IMR-90 (cell line): Measurements from ENCODE around the gene MAPK9. TPM values are rescaled to one million over a fixed set of nuclear protein-coding genes. Genes with fewer than 3 reads are reported as not detected.

Experiments used
- ATAC-seq: fragments of 200-7000 bp; cut with Tn5 transposase; 2 replicates; pipeline ENCODE4 v1.9.1; 2020; ENCODE audit warnings: low read depth, mild to moderate bottlenecking, moderate library complexity
- BruUV-seq: library from RNA; stranded (reverse); fragments of 400-500 nt; replicated peaks from 2 replicates; lab custom pipeline; 2021; lab: Mats Ljungman, UMichigan
- CTCF ChIA-PET: fragments of 300-600 bp; formaldehyde crosslinking; extraction: SDS; loops from one replicate; lab custom pipeline; 2021; ENCODE audit warnings: antibody characterized with exemption; lab: Yijun Ruan, JAX
- POLR2A ChIA-PET: fragments of 300-600 bp; sonication (Branson Sonifier 250); formaldehyde crosslinking; loops from one replicate; lab custom pipeline; 2022; ENCODE audit warnings: antibody characterized with exemption; ENCODE audit not compliant: unreplicated experiment; lab: Charles Lee
- DNase-seq: peaks from one replicate; pipeline ENCODE4 v3.0.0; 2013
- H2AFZ ChIP-seq: replicated peaks from 2 replicates; pipeline ENCODE3; 2013; ENCODE audit warnings: low read length, mild to moderate bottlenecking; ENCODE audit not compliant: poor library complexity
- H2AK5ac ChIP-seq: 2 replicates; pipeline ENCODE4 v1.6.1; 2013; ENCODE audit warnings: low read depth, low read length, inconsistent platforms
- H2AK9ac ChIP-seq: replicated peaks from 2 replicates; pipeline ENCODE3; 2013; ENCODE audit warnings: mild to moderate bottlenecking, low read depth, low read length, moderate library complexity; ENCODE audit not compliant: poor library complexity
- H2BK120ac ChIP-seq: 2 replicates; pipeline ENCODE4 v1.6.1; 2013; ENCODE audit warnings: low read depth, low read length, inconsistent platforms
- H2BK15ac ChIP-seq: 3 replicates; pipeline ENCODE4 v1.6.1; 2013; ENCODE audit warnings: low read depth, low read length, inconsistent platforms
- H2BK20ac ChIP-seq: 2 replicates; pipeline ENCODE4 v1.6.1; 2013; ENCODE audit warnings: low read depth, mild to moderate bottlenecking, inconsistent platforms, low read length, moderate library complexity
- H2BK5ac ChIP-seq: 2 replicates; pipeline ENCODE4 v1.6.1; 2013; ENCODE audit warnings: mild to moderate bottlenecking, low read depth, low read length, inconsistent platforms; ENCODE audit not compliant: poor library complexity, severe bottlenecking
- H3K14ac ChIP-seq: replicated peaks from 2 replicates; pipeline ENCODE4 v1.6.1; 2013; ENCODE audit warnings: low read depth, low read length, inconsistent platforms
- H3K18ac ChIP-seq: 2 replicates; pipeline ENCODE4 v1.6.1; 2013; ENCODE audit warnings: low read depth, low read length, control low read depth
- H3K23ac ChIP-seq: 2 replicates; pipeline ENCODE4 v1.6.1; 2013; ENCODE audit warnings: low read depth, low read length, inconsistent platforms
- H3K27ac ChIP-seq: 2 replicates; pipeline ENCODE4 v1.5.1; 2013; ENCODE audit warnings: mild to moderate bottlenecking, control low read depth, low read length; ENCODE audit not compliant: insufficient read depth
- H3K27me3 ChIP-seq: 2 replicates; pipeline ENCODE4 v1.6.1; 2013; ENCODE audit warnings: low read length; ENCODE audit not compliant: control insufficient read depth, insufficient read depth
- H3K36me3 ChIP-seq: 2 replicates; pipeline ENCODE4 v1.6.1; 2013; ENCODE audit warnings: low read length, mixed read lengths; ENCODE audit not compliant: control insufficient read depth, insufficient read depth
- H3K4ac ChIP-seq: 2 replicates; pipeline ENCODE4 v1.6.1; 2013; ENCODE audit warnings: low read depth, low read length, inconsistent platforms
- H3K4me1 ChIP-seq: 2 replicates; pipeline ENCODE4 v1.6.1; 2013; ENCODE audit warnings: low read length, mixed read lengths; ENCODE audit not compliant: control insufficient read depth, insufficient read depth
- H3K4me2 ChIP-seq: 2 replicates; pipeline ENCODE4 v1.6.1; 2013; ENCODE audit warnings: low read depth, mild to moderate bottlenecking, control low read depth, low read length, moderate library complexity
- H3K4me3 ChIP-seq: 2 replicates; pipeline ENCODE4 v1.5.1; 2013; ENCODE audit warnings: low read depth, mild to moderate bottlenecking, control low read depth, low read length, moderate library complexity; ENCODE audit not compliant: insufficient read depth
- H3K56ac ChIP-seq: 2 replicates; pipeline ENCODE4 v1.6.1; 2013; ENCODE audit warnings: low read length, inconsistent platforms; ENCODE audit not compliant: insufficient read depth; ENCODE audit errors: extremely low read depth
- H3K79me1 ChIP-seq, 2 experiments: 2 replicates each; pipeline ENCODE4 v1.6.1; 2013; ENCODE audit warnings: low read length in 2 of 2, inconsistent platforms in 1 of 2, low read depth in 1 of 2
- H3K9ac ChIP-seq: 2 replicates; pipeline ENCODE4 v1.6.1; 2013; ENCODE audit warnings: low read depth, low read length, control low read depth
- H3K9me1 ChIP-seq: 2 replicates; pipeline ENCODE4 v1.6.1; 2013; ENCODE audit warnings: low read length, inconsistent platforms; ENCODE audit not compliant: insufficient read depth
- H3K9me3 ChIP-seq: 2 replicates; pipeline ENCODE4 v1.6.1; 2013; ENCODE audit warnings: low read length; ENCODE audit not compliant: control insufficient read depth, insufficient read depth
- H4K20me1 ChIP-seq: 2 replicates; pipeline ENCODE4 v1.6.1; 2013; ENCODE audit warnings: low read length, inconsistent platforms; ENCODE audit not compliant: insufficient read depth
- H4K5ac ChIP-seq: 2 replicates; pipeline ENCODE4 v1.6.1; 2013; ENCODE audit warnings: mild to moderate bottlenecking, low read depth, low read length, control low read depth
- H4K8ac ChIP-seq, 2 experiments: 2 replicates each; pipeline ENCODE4 v1.6.1; 2013; ENCODE audit warnings: low read depth in 2 of 2, low read length in 2 of 2, control low read depth in 1 of 2, inconsistent platforms in 1 of 2
- H4K91ac ChIP-seq: 2 replicates; pipeline ENCODE4 v1.6.1; 2013; ENCODE audit warnings: low read depth, low read length, inconsistent platforms; ENCODE audit not compliant: insufficient read depth
- CEBPB ChIP-seq: IDR thresholded peaks from 2 replicates; pipeline ENCODE4 v1.6.1; 2012; ENCODE audit warnings: low read depth, low read length, improper control_type of control experiment
- CHD1 ChIP-seq: IDR thresholded peaks from 2 replicates; pipeline ENCODE4 v1.6.1; 2012; ENCODE audit warnings: low read depth, low read length, improper control_type of control experiment
- ELK1 ChIP-seq: fragments of 150-350 bp; IDR thresholded peaks from 2 replicates; pipeline ENCODE4 v1.6.1; 2016; ENCODE audit warnings: low read depth, mild to moderate bottlenecking, low read length, moderate library complexity, borderline replicate concordance
- FOS ChIP-seq: fragments of 150-350 bp; IDR thresholded peaks from 2 replicates; pipeline ENCODE4 v1.6.1; 2016; ENCODE audit warnings: low read depth, low read length
- MAFK ChIP-seq: IDR thresholded peaks from 2 replicates; pipeline ENCODE4 v1.6.1; 2012; ENCODE audit warnings: low read depth, low read length, improper control_type of control experiment
- MAZ ChIP-seq: IDR thresholded peaks from 2 replicates; pipeline ENCODE4 v1.6.1; 2012; ENCODE audit warnings: low read depth, mild to moderate bottlenecking, low read length, improper control_type of control experiment, moderate library complexity, borderline replicate concordance
- MXI1 ChIP-seq: IDR thresholded peaks from 2 replicates; pipeline ENCODE4 v1.6.1; 2012; ENCODE audit warnings: low read depth, mild to moderate bottlenecking, low read length, moderate library complexity, borderline replicate concordance
- NFE2L2 ChIP-seq: fragments of 150-350 bp; IDR thresholded peaks from 2 replicates; pipeline ENCODE4 v1.6.1; 2016; ENCODE audit warnings: low read depth, mild to moderate bottlenecking, low read length
- SMC3 ChIP-seq: fragments of 150-350 bp; IDR thresholded peaks from 2 replicates; pipeline ENCODE4 v1.6.1; 2016; ENCODE audit warnings: low read depth, mild to moderate bottlenecking, antibody characterized with exemption, low read length, moderate library complexity
- WGBS, 2 experiments: methylation state at CpG; one replicate each; pipeline versions ENCODE4 v1.1.5 to v1.1.7; 2013; ENCODE audit warnings: missing lambda C conversion rate in 2 of 2; ENCODE audit not compliant: insufficient read length in 1 of 2; ENCODE audit errors: extremely low coverage in 2 of 2; 5-methylcytosine and 5-hydroxymethylcytosine counted together
- dilution Hi-C: fragments of 300-500 bp; cut with HindIII; formaldehyde crosslinking; loops from one replicate; pipeline ENCODE4 v1.14.3; 2018; ENCODE audit warnings: low sequenced_read_pairs; ENCODE audit not compliant: unreplicated experiment
- in situ Hi-C: fragments of 300-500 bp; cut with MboI; formaldehyde crosslinking; loops from 3 replicates; pipeline ENCODE4 v1.14.3; 2019; ENCODE audit warnings: low sequenced_read_pairs, inconsistent platforms, mixed read lengths
- intact Hi-C: fragments of 100-400 bp; cut with micrococcal nuclease; formaldehyde crosslinking; loops from 2 replicates; pipeline ENCODE4 v1.10.0; 2022
- polyA plus RNA-seq, 3 experiments: library from polyadenylated mRNA; depleted of rRNA; stranded (reverse); fragments of >200 nt; gene quantifications; 2 replicates each; pipeline ENCODE4 v1.2.3, GENCODE V29; 2012; ENCODE audit warnings: low replicate concordance in 1 of 3
- total RNA-seq: library from RNA; depleted of rRNA; stranded (reverse); fragments of >200 nt; gene quantifications from 2 replicates; pipeline ENCODE4 v1.2.3, GENCODE V29; 2012
- TF ChIP-seq, protein P1 (sequence below): conservative IDR thresholded peaks from 2 replicates; pipeline ENCODE4 v1.5.1; 2012; ENCODE audit warnings: mild to moderate bottlenecking, low read depth, low read length, improper control_type of control experiment

MAPK9 gene
- total and polyA plus RNA-seq, 2 of the 4 experiments (the other 2 are of a cell fraction): 22.9 to 23.3 TPM

DNA sequence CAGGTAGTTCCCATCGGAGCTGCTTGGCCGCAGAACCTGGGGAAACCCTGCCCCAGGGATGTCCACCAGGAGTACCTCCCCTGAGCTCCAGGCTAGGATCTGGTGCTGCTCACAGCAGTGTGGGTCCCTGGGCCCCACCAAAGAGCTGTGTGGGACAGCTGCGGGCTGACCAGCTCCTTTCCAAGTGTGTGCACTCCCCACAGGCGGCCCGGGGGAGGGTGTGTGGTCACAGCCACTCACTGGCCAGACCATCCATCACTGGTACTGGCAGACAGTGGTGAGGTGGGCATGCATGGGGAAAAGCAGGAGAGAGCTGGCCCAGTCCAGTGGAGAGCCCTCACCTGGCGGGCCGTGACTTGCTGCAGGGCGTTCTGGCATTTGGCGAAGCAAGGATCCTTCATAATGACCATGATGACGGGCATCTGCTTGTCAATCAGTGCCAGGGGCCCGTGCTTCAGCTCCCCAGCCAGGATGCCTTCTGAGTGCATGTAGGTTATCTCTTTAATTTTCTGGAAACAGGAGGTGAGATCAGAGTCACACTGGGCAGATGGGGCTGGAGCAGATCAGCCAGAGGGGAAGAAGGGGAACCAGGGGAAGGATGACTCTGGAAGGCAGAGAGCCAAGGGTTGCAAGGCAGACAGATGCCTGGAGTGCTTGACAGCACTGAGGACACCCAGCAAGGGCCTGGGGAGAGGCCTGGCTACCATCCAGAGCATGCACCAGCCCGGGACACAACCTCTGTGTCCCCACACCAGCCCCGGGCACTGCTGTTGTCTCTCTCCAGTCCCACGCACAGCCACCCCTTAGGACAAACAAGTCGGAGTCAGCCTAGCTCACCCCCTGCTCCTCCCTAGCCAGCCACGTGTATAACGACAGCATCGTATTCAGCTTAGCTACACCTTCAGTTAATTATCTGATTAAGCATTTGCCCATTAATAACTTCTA, 12.8 kb upstream of the MAPK9 start:
- in situ Hi-C loops: no loop called here
- POLR2A ChIA-PET: no interaction called here
- DNase-seq: no peak

More for the DNA sequence above, 12.8 kb upstream of the MAPK9 start:
- Histone ChIP-seq H3K4me3 (no peak overlapping the region), H4K8ac (no peak overlapping the region), H2BK20ac (no peak overlapping the region), H3K9ac (no peak overlapping the region), H3K4me1 (no peaks in the 10 kb centered on the region), H2AK9ac (no peak overlapping the region), H2AFZ (no peak overlapping the region), H4K91ac (no peak overlapping the region), H3K14ac (no peak overlapping the region), H3K9me3 (no peaks in the 10 kb centered on the region), H2BK5ac (no peak overlapping the region), H3K9me1 (peaks cover 7% of the 10 kb centered on the region; the same call in 1 of the 2 replicates), H3K36me3 (peaks cover 18% of the 10 kb centered on the region), H2BK15ac (no peak overlapping the region), H3K27me3 (no peaks in the 10 kb centered on the region), H4K20me1 (no peaks in the 10 kb centered on the region), H3K4me2 (no peak overlapping the region), H3K79me1 (no peaks in the 10 kb centered on the region), H2AK5ac (no peak overlapping the region), H4K5ac (no peak overlapping the region), H3K23ac (no peak overlapping the region), H3K56ac (no peak overlapping the region), H2BK120ac (no peak overlapping the region), H3K18ac (no peak overlapping the region), H3K27ac (no peak overlapping the region), H3K4ac (no peak overlapping the region)
- TF ChIP-seq FOS: no peak
- TF ChIP-seq CEBPB: no peak
- TF ChIP-seq SMC3: no peak
- no peak for TF ChIP-seq ELK1
- no peak for TF ChIP-seq CHD1
- TF ChIP-seq NFE2L2: no peak
- TF ChIP-seq MXI1: no peak
- TF ChIP-seq MAFK: no peak
- TF ChIP-seq, protein P1, sequence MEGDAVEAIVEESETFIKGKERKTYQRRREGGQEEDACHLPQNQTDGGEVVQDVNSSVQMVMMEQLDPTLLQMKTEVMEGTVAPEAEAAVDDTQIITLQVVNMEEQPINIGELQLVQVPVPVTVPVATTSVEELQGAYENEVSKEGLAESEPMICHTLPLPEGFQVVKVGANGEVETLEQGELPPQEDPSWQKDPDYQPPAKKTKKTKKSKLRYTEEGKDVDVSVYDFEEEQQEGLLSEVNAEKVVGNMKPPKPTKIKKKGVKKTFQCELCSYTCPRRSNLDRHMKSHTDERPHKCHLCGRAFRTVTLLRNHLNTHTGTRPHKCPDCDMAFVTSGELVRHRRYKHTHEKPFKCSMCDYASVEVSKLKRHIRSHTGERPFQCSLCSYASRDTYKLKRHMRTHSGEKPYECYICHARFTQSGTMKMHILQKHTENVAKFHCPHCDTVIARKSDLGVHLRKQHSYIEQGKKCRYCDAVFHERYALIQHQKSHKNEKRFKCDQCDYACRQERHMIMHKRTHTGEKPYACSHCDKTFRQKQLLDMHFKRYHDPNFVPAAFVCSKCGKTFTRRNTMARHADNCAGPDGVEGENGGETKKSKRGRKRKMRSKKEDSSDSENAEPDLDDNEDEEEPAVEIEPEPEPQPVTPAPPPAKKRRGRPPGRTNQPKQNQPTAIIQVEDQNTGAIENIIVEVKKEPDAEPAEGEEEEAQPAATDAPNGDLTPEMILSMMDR: no peak
- no peak for TF ChIP-seq MAZ
- BruUV-seq: no TSS peak
- 93% methylated on average over 5 of the region's 18 CpGs; no CpG with 5 or more reads in 1 of the 2 experiments for WGBS, 2 experiments
- intact Hi-C loops: no loop called here
- CTCF ChIA-PET: interaction anchor here (1.2 to 1.4 kb wide), 2 partner anchors 11 kb away, joined by 3 to 5 read pairs; no protein-coding TSS in a partner anchor
- dilution Hi-C loops: no loop called here
- no peak for ATAC-seq
